ENCODE measurements around the gene ENTPD2. TPM values are rescaled to one million over a fixed set of nuclear protein-coding genes. Genes with fewer than 3 reads are reported as not detected.

ENTPD2 gene
- total RNA-seq, 1 donor from 2014 or later: not detected

GRCh38 chr9:137051145-137051724 lies 2.6 kb downstream of the ENTPD2 start:
- no peak overlapping the region for H3K27ac Mint-ChIP-seq
- H3K4me3 Mint-ChIP-seq: no peak overlapping the region
- H3K36me3 Mint-ChIP-seq (ENCODE audit: low read depth): no peaks in the 10 kb centered on the region
- H3K27me3 Mint-ChIP-seq: peaks cover 34% of the 10 kb centered on the region
- no peaks in the 10 kb centered on the region for H3K9me3 Mint-ChIP-seq
- no peak for DNase-seq
- intact Hi-C loops (cut with micrococcal nuclease): no loop called here
- peaks cover 1% of the 10 kb centered on the region for H3K4me1 Mint-ChIP-seq

- no peak for DNase-seq
- Mint-ChIP-seq H3K27ac (no peak overlapping the region), H3K4me1 (peaks cover 1% of the 10 kb centered on the region), H3K4me3 (no peak overlapping the region), H3K36me3 (ENCODE audit: low read depth) (no peaks in the 10 kb centered on the region), H3K9me3 (no peaks in the 10 kb centered on the region), H3K27me3 (peaks cover 34% of the 10 kb centered on the region)
- intact Hi-C loops (cut with micrococcal nuclease): no loop called here
These were observed 3.3 kb downstream of the ENTPD2 start for GRCh38 chr9:137050570-137050969.

GRCh38 chr9:137049544-137050449 lies 4.1 kb downstream of the ENTPD2 start:
- H3K4me3 Mint-ChIP-seq: no peak overlapping the region
- no peaks in the 10 kb centered on the region for H3K36me3 Mint-ChIP-seq (ENCODE audit: low read depth)
- peaks cover 38% of the 10 kb centered on the region for H3K27me3 Mint-ChIP-seq
- DNase-seq: peak; percentile 88
- H3K4me1 Mint-ChIP-seq: peaks cover 5% of the 10 kb centered on the region
- H3K27ac Mint-ChIP-seq: peak overlapping the region; percentile 34
- intact Hi-C loops (cut with micrococcal nuclease): loop anchor here (5.0 to 10.0 kb wide), 3 partner anchors 78 to 202 kb away; partner anchors contain the start of genes LRRC26, PHPT1 and TMEM210
- H3K9me3 Mint-ChIP-seq: no peaks in the 10 kb centered on the region

- no peak for DNase-seq
- intact Hi-C loops (cut with micrococcal nuclease): loop anchor here (5.0 to 10.0 kb wide), 3 partner anchors 78 to 202 kb away; partner anchors contain the start of genes LRRC26, PHPT1 and TMEM210
- no peak overlapping the region for H3K27ac Mint-ChIP-seq
These were observed 5.0 kb downstream of the ENTPD2 start for GRCh38 chr9:137048655-137049543.

GRCh38 chr9:137046088-137046787 lies 7.6 kb downstream of the ENTPD2 start, which contains the start of gene NPDC1:
Gene NPDC1 (minus strand): TSS chr9:137046177. CDS start chr9:137045989, 188 bp downstream.
- Mint-ChIP-seq H3K4me3 (peak within 1 kb of the TSS; percentile 78), H3K27me3 (peaks cover 31% of the 10 kb centered on the region), H3K36me3 (ENCODE audit: low read depth) (no peaks in the 10 kb centered on the region), H3K4me1 (peaks cover 7% of the 10 kb centered on the region), H3K9me3 (no peaks in the 10 kb centered on the region), H3K27ac (peak within 1 kb of the TSS; percentile 15)
- intact Hi-C loops (cut with micrococcal nuclease): loop anchor here (1.0 to 10.0 kb wide), 4 partner anchors 21 to 199 kb away; partner anchors contain the start of genes LRRC26, PHPT1 and TMEM210
- peak; percentile 95 for DNase-seq

More at GRCh38 chr9:137048655-137049543, 5.0 kb downstream of the ENTPD2 start:
- H3K4me3 Mint-ChIP-seq: no peak overlapping the region
- no peaks in the 10 kb centered on the region for H3K9me3 Mint-ChIP-seq
- peaks cover 7% of the 10 kb centered on the region for H3K4me1 Mint-ChIP-seq
- peaks cover 40% of the 10 kb centered on the region for H3K27me3 Mint-ChIP-seq
- H3K36me3 Mint-ChIP-seq (ENCODE audit: low read depth): no peaks in the 10 kb centered on the region

- intact Hi-C loops (cut with micrococcal nuclease): loop anchor here (1.0 to 10.0 kb wide), 4 partner anchors 22 to 198 kb away; partner anchors contain the start of genes LRRC26, PHPT1 and TMEM210
- Mint-ChIP-seq H3K4me3 (peak overlapping the region; percentile 78), H3K27ac (no peak overlapping the region), H3K27me3 (peaks cover 28% of the 10 kb centered on the region), H3K9me3 (no peaks in the 10 kb centered on the region), H3K4me1 (peaks cover 7% of the 10 kb centered on the region), H3K36me3 (ENCODE audit: low read depth) (no peaks in the 10 kb centered on the region)
- peak; percentile 78 for DNase-seq
These were observed 8.4 kb downstream of the ENTPD2 start for GRCh38 chr9:137045294-137046087.

GRCh38 chr9:137044502-137045177 lies 9.2 kb downstream of the ENTPD2 start:
- Mint-ChIP-seq H3K36me3 (ENCODE audit: low read depth) (no peaks in the 10 kb centered on the region), H3K27ac (no peak overlapping the region), H3K27me3 (peaks cover 19% of the 10 kb centered on the region), H3K9me3 (no peaks in the 10 kb centered on the region), H3K4me1 (peaks cover 7% of the 10 kb centered on the region), H3K4me3 (peak overlapping the region; percentile 78)
- DNase-seq: peak; percentile 67
- intact Hi-C loops (cut with micrococcal nuclease): loop anchor here (5.0 to 10.0 kb wide), 3 partner anchors 83 to 197 kb away; partner anchors contain the start of genes LRRC26, PHPT1 and TMEM210

- Mint-ChIP-seq H3K27ac (no peak overlapping the region), H3K4me3 (no peak overlapping the region), H3K36me3 (ENCODE audit: low read depth) (no peaks in the 10 kb centered on the region), H3K9me3 (no peaks in the 10 kb centered on the region), H3K4me1 (peaks cover 6% of the 10 kb centered on the region), H3K27me3 (peaks cover 16% of the 10 kb centered on the region)
- intact Hi-C loops (cut with micrococcal nuclease): loop anchor here (10.0 kb wide), 1 partner anchor 131 kb away; the partner anchor contains the start of genes LRRC26 and TMEM210
- DNase-seq: no peak
These were observed 9.8 kb downstream of the ENTPD2 start for GRCh38 chr9:137044037-137044436.

- Mint-ChIP-seq H3K36me3 (ENCODE audit: low read depth) (peaks cover 2% of the 10 kb centered on the region), H3K27me3 (peaks cover 14% of the 10 kb centered on the region), H3K9me3 (no peaks in the 10 kb centered on the region), H3K27ac (no peak overlapping the region), H3K4me3 (no peak overlapping the region), H3K4me1 (peaks cover 6% of the 10 kb centered on the region)
- DNase-seq: no peak
- intact Hi-C loops (cut with micrococcal nuclease): loop anchor here (10.0 kb wide), 1 partner anchor 132 kb away; the partner anchor contains the start of genes LRRC26 and TMEM210
These were observed 10.8 kb downstream of the ENTPD2 start for GRCh38 chr9:137042751-137043727.

GRCh38 chr9:137041124-137041523 lies 12.7 kb downstream of the ENTPD2 start:
- H3K4me1 Mint-ChIP-seq: peaks cover 6% of the 10 kb centered on the region
- no peak overlapping the region for H3K4me3 Mint-ChIP-seq
- intact Hi-C loops (cut with micrococcal nuclease): loop anchor here (10.0 kb wide), 1 partner anchor 134 kb away; the partner anchor contains the start of genes LRRC26 and TMEM210
- peaks cover 2% of the 10 kb centered on the region for H3K36me3 Mint-ChIP-seq (ENCODE audit: low read depth)
- H3K27ac Mint-ChIP-seq: no peak overlapping the region
- no peak for DNase-seq
- peaks cover 6% of the 10 kb centered on the region for H3K27me3 Mint-ChIP-seq
- no peaks in the 10 kb centered on the region for H3K9me3 Mint-ChIP-seq
